GM10266 (cell line): Measurements from ENCODE around the gene RIMS1.

Experiments used
- DNase-seq: peaks from one replicate; pipeline ENCODE4 v3.0.0; 2012; ENCODE audit errors: extremely low spot score
- TF ChIP-seq, protein P1 (sequence below): IDR thresholded peaks from 2 replicates; pipeline ENCODE4 v1.5.1; 2012; ENCODE audit warnings: mild to moderate bottlenecking, low read depth; ENCODE audit not compliant: control insufficient read depth, insufficient read depth; ENCODE audit errors: missing control alignments

Gene RIMS1

DNA sequence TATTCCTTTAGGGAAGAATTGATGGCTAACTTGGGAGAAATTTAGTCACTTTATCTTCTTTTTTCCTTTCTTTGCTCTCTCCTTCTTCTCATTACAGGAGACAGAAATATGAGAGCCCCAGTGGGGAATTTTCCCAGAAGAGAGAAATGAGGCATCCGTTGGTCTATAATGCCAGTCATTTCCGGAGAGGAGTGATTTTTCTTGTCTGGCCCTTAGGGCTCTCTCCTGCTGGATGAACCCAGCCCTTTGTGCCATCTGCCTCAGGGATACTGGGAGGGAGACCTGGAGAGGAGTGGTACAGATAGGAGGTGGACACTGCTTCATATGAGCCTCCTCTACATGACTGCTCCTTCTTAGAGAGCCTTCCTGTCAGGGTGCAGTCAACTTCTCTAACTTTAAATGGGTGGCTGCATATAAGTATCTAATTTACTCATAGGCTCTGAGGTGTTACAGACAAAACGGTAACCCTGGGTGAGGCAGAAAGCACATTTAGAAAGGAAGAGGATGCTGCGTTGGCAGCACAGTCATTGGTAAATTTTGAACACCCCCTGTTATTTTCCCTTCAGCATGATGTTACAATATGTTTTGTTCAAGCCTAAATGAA lies 21.9 kb downstream of the RIMS1 start:
- TF ChIP-seq, protein P1, sequence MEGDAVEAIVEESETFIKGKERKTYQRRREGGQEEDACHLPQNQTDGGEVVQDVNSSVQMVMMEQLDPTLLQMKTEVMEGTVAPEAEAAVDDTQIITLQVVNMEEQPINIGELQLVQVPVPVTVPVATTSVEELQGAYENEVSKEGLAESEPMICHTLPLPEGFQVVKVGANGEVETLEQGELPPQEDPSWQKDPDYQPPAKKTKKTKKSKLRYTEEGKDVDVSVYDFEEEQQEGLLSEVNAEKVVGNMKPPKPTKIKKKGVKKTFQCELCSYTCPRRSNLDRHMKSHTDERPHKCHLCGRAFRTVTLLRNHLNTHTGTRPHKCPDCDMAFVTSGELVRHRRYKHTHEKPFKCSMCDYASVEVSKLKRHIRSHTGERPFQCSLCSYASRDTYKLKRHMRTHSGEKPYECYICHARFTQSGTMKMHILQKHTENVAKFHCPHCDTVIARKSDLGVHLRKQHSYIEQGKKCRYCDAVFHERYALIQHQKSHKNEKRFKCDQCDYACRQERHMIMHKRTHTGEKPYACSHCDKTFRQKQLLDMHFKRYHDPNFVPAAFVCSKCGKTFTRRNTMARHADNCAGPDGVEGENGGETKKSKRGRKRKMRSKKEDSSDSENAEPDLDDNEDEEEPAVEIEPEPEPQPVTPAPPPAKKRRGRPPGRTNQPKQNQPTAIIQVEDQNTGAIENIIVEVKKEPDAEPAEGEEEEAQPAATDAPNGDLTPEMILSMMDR: no peak
- no peak for DNase-seq

DNA sequence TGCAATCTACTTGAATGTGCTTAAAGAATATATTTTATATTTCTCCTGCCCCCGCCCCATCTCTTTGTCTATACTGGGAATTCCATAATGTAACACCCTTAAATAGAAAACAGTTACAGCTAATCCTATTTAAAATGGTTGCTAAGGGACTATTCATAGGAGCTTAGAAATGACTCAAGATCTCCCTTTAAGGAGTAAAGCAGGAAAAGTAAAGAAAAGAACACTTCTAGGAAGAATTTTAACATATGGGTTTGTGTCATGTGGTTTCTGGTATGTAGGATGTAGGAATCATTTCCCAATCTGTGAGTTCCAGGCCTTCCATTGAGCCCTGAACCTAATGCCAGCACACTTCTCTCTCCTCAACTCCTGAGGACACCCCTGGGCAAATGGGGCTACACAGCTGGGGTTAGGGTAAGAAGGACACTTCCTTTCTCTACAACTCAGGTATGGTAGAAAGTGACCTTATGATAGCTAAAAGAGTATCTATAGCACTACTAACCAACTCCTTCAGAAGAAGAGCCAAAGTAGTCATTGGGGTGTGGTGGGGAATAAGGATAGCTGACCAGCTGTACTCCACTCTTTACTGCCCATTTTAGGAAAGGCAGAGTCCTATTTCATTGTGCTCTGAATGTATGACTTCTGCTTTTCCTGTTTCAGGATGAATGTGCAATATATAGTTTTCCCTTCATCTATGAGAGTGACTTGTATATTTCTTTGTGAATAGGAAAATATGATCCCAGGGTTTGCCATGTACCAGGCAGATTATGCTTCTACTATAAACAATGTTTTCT lies 27.3 kb downstream of the RIMS1 start:
- DNase-seq: no peak
- TF ChIP-seq, protein P1: no peak

DNA sequence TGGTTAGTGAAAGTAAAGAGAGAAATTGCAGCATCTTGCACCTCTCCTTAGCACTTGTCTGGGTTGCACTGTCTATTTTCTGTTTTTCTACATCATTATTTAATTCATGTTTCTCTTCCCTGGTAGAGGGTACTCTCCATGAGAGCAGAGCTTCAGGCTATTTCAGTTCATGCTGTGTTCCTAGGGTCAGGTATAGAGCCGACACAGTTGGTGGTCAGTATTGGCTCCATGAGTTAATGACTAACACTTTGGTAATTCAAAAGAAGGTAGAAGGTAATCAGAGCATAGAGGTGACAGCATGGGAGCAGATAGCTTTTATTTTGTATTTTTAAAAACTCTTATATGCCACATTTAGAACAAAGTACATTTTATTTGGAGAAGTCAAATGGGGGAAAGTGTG lies 42.7 kb downstream of the RIMS1 start:
- DNase-seq: no peak
- TF ChIP-seq, protein P1: no peak

DNA sequence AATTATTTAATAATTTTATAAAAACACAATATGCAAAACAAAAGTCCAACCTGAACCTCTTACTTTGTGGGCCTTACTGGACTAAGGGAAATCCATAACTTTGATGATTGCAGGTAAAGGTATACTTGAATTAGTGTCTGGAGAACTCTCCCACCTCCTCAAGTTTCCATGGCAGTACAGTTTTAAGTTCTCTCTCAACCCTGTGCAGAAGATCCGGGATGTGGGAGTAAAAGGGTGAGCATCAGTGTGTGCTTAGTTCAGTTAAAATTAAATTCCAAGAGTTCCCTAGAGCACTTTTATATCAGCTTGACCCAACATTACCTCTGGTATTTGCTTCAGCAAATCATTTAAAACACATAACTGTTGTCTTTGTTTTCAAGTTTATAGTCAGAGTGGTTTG lies 47.5 kb downstream of the RIMS1 start:
- TF ChIP-seq, protein P1: no peak
- DNase-seq: no peak

DNA sequence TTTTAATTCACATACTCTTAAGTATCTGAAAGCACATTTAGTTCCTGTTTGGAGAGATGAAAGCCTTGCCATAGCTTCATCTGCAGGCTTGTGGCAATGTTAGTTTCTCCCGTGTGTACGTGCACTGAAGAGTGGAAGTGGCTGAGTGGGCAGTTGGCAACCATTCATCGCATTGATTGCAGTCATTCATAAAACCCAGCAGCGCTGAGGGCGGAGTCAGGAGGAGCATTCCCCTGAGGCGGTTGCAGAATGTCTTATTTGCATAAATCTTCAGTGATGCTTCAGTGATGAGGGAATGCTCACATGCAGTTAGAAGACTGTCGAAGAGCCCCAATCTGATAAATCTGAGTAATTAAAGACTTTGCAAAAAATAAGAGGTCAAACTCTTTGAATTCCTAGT lies 79.1 kb downstream of the RIMS1 start:
- TF ChIP-seq, protein P1: no peak
- no peak for DNase-seq

DNA sequence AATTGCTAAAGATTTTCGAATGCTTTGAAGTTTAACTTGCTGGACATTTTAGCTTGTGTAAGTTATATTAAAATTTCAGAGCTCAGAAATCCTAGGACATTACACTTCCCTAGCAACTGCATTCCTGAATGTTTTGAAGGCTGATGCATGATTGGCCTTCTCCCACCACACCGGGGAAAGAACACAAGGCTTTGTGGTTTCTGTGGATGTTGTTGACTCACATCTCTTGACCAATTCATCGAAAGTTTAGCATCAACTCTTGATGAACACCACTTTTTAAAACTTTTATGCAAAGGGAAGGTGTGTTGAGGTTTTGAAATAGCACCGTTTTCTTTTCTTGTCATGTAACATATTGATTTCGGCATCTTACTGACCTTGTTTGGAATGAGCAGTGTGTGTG lies 81.1 kb downstream of the RIMS1 start:
- DNase-seq: no peak
- TF ChIP-seq, protein P1: no peak

DNA sequence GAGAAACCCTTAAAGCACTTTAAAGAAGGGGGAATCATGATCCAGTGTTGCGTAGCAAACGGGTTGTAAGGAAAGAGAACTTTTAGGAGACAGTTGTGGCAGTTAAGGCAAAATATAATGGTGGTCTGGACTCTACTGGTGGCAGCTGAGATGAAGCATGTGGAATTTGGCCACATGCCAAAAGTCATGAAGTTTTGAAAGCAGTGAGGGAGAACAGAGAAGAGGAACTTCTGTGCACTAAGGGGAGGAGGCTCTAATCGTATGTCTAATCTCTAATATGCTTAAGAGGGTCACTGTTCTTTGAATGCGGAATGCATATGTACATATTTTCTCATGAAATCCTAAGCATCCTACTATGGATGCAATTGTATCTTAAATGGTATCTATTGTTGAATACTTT lies 91.5 kb downstream of the RIMS1 start:
- no peak for DNase-seq
- TF ChIP-seq, protein P1: no peak
